B cell (primary cell): ENCODE data around the gene SORT1.

Source experiments
- CTCF ChIP-seq: fragments of 200-600 bp; IDR thresholded peaks from one replicate; pipeline ENCODE4 v1.8.0; 2022; ENCODE audit warnings: antibody characterized with exemption, mild to moderate bottlenecking
- EZH2 ChIP-seq: IDR thresholded peaks from 2 replicates; pipeline ENCODE4 v1.6.1; 2012; ENCODE audit warnings: borderline replicate concordance, low read depth, mild to moderate bottlenecking, moderate library complexity, low read length; ENCODE audit not compliant: insufficient read depth, poor library complexity, severe bottlenecking

- TF ChIP-seq CTCF = no peak
- no peak for TF ChIP-seq EZH2
Observed at GRCh38 chr1:109293026-109293425, 104.7 kb downstream of the SORT1 start.
